ENCODE results near the gene PPP1R12B.
"Not testable (repeated sequence)": the region's sequence is repeated elsewhere in the genome, so short reads cannot be mapped to it uniquely, and the experiment has no call there.

Gene PPP1R12B

DNA sequence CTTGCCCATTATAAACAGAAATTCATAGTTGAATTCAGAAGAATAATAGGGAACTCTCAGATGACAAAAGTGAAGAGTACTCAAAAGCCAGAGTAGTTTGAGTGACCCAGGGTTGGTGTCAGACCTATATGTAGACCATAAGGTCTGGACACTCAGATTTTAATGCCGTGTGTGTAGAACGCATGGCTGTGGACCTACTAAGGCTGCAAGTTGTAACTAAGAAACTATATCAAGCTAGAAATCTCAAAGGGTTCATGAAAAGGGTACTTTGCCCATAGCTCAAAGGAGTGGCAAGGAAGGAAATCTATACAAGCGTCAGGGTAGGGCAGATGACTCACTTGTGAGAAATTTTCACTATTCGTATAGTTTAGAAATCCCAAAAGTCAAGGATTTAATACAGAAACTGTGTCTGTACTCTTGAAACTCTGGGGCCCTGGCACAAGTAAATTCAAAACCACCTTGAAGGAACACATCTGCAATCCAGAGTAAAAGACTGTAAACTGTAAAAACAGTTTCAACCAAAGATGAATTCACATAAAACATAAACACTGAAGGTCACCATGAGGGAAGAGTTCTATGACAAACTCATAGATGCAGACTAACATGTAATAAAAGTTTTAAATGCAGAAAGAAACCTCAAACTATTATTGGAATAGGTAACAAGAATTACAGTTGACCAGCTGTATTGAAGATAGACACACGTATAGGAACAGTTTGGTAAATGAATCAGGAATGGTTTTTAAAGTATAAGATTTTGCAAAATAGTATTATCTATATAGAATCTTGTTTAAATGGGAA is 108.1 kb downstream of the PPP1R12B start:
- DNase-seq: not testable (repeated sequence)

DNA sequence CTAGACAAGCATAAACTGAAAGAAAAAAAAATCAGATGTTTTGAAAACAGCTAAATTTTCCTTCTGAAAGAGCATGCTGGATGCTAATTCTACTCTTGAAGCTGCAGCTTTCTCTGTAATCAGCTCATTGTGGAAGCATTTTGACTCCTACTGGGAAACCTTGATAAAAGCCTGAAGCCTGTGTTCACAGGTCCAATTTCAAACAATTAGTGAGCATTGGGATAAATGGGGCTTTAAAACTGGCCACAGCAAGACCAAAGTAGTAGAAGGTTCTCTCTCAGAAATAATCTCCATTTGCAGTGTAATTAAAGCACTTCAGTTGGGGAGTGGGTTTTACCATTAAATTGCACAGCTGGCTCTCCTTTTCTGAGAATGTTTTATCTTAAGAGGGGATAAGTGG is 110.2 kb downstream of the PPP1R12B start:
- DNase-seq: not testable (repeated sequence)

DNA sequence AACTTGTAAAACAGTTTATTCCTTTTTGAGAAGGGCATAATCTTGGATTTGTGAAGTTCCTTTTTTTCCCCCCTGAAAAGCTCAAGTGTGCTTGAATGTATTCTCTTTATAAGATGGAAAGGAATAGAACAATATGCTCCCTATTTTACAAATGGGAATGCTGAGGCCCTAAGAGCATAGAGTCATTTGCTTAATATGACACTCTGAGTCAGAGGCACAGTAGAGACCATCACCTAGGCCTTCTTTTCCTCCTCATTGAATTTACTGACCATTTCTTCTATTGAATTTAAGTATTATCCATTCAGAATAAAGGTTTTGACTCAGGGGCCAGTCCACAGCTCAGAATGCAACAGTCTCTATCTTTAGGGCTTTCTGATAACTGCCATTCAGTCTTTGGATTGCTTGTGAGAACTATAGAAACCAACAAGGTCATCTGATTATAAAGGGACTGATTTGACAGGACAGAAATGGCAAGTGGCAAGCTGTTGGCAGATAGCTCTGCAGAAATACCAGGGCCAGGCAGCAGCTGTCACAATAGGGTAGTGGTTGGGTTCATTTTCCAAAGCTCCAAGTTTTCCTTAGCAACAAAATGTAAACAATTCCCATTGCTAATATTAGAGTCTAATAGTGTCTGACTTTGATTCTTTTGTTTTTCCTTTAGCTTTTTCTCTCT is 111.1 kb downstream of the PPP1R12B start:
- not testable (repeated sequence) for DNase-seq

DNA sequence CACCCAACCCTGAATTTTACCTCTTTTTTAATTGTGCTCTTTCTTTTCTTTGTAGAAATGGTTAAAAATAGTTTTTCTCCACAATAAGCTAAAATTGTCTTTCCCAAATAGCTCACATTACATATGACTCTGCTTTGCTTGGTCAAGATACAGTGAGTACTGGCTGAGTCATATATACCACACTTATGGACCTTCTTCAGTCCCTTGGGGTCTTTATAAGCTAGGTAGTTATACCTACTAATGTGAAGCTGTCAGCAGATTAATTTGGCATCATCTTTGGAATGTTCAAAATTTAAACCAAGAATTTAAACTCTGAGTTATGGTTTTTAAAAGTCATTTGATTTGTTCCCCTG is 111.6 kb downstream of the PPP1R12B start:
- not testable (repeated sequence) for DNase-seq

DNA sequence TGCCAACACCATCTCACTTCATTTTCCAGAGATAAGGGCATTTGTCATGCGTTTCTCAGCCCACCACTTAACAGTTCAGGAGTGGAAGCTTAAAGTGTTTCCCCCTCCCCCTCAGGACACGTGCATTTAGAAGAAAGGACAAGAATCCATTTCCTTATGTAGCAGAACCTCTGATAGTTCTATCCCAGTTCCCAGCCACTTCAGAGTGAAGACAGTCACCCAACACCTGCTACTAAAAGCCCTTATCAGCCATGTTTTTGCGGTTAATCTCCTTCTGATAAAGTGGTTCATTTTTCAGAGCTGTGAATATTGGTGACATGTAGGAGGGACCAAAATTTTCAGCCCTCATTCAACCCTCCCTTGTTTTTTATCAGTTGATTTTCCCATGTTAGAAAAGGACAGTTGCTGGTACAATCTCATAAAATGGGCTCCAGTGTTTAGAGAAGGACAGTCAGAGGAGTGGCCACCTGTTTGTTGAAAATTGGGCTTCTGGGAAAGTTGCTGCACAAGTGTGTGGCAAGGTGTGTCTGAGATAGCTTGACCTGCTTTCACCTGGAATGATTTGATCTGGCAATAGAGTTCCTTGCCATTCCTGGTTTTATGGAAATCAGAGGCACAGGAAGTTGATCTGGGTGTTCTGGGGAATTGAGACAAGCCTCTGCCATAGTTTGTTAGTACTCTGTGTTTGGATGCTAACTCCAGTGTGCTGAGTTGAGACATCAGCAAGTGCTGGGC is 114.0 kb downstream of the PPP1R12B start:
- no peak for DNase-seq

DNA sequence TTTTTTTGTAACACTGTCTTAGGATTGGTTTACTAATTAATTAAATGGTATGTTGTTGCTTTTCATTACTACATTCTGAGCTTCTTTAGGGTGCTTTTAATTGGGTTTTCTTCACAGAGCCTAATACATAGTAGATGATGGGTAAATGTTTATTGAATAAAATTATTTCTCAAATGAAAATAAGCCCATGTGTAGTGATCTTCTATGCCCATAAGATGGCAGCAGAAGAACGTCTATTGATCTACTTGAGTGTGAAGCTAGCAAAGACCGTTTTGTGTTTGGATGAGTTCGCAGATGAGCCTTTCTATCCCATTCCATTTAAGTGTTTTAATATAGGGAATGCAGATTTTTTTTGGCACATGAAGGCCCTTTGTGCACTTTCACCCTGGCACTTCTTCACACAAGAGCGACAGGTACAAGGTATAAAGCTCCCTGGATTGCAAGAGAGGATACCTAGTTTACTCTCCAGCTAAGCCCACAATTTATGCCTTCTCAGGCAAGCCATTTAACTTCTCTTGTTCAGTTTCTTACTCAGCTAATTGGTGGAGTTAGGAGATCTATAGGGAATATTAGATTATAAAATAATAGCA is 115.7 kb downstream of the PPP1R12B start:
- DNase-seq: not testable (repeated sequence)

DNA sequence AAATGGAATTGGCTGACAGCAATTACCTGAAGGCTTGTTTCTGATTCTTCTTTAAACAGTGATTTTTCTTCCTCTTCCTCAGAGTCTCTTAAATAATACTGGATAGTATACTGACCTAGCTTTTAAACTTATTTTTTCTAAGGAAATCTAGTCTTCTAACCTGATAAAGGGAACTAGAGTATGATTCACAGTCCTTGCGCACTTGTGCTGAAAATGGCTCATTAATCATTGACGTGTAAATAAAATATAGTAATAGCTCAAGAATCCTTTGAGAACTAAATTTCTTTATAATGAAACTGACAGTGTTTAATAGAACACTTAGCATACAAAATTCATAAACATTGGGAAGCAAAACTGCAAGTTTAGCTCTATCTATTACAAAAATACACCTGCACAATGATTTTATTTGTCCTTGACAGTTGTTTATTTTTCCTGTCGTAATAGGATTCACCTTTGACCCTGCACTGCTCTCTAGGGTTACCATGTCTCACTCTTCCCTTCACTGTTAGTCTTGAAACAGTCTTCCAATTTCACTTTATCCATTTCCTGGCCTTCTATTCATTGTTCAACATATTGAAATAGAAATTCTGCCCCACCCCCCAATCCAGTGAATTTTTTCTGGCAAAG is 117.3 kb downstream of the PPP1R12B start:
- DNase-seq: not testable (repeated sequence)

DNA sequence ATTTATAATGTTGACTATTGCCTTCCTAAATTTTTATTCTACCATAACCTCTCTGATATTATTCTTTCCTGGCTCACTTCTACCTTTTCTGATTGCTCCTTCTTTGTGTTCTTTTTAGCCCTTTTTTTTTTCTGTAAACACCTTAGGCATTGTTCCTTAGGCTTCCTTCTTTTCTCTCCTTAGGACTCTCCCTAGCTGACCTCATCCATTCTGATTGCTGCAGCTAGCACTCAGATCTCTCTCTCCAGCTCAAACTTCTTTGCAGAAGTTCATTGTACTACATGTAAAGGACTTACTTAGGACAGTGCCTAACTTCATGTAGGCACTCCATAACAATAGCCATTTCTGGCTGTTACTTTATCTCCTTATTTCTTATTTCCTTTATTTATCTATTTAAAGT is 117.8 kb downstream of the PPP1R12B start:
- not testable (repeated sequence) for DNase-seq

DNA sequence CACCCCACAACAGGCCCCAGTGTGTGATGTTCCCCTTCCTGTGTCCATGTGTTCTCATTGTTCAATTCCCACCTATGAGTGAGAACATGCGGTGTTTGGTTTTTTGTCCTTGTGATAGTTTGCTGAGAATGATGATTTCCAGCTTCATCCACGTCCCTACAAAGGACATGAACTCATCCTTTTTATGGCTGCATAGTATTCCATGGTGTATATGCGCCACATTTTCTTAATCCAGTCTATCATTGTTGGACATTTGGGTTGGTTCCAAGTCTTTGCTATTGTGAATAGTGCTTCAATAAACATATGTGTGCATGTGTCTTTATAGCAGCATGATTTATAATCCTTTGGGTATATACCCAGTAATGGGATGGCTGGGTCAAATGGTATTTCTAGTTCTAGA is 118.9 kb downstream of the PPP1R12B start:
- not testable (repeated sequence) for DNase-seq

DNA sequence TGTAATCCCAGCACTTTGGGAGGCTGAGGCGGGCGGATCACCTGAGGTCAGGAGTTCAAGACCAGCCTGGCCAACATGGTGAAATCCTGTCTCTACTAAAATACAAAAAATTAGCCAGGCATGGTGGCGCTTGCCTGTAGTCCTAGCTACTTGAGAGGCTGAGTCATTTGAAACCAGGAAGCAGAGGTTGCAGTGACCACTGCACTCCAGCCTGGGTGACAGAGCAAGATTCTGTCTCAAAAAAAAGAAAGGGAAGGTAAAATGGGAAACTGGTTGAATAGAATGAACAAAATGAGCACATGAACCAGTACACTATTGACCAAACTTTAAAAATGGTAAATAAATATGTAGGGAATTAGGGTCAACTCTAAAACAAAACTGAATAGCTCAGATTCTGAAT is 120.2 kb downstream of the PPP1R12B start:
- not testable (repeated sequence) for DNase-seq

DNA sequence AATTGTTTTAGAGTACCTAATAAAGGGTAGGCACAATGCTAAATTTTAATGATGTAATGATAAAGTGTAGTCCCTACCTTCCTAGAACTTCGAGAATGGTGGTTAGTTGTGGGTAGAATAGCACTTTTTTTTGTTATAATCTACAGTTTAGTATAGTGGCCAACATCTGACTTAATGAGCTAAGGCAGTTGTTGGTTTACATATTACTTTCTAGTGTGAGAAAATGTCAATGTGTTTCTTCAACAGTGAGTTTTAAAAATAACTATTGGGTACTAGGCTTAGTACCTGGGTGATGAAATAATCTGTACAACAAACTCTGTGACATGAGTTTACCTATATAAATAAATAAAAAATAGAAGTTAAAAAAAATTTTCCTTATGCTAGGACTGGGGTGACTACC is 120.6 kb downstream of the PPP1R12B start:
- not testable (repeated sequence) for DNase-seq

DNA sequence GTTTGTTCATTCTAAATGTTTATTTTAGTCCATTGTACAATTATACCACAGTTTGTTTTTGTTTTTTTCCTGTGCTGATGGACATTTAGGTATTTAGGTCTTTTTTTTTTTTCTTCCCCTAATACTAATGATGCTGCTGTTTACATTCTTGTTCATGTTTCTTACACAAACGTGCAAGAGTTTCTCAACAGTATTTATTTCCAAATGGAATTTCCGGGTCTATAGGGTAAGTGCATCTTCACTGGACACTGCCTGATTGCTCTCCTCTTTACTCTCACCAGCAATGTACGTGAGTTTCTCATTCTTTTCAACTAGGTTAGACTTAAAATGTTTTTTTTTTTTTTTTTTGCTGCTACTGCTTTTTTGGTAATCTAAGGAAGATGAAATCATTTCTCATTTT is 122.7 kb downstream of the PPP1R12B start:
- no peak for DNase-seq

DNA sequence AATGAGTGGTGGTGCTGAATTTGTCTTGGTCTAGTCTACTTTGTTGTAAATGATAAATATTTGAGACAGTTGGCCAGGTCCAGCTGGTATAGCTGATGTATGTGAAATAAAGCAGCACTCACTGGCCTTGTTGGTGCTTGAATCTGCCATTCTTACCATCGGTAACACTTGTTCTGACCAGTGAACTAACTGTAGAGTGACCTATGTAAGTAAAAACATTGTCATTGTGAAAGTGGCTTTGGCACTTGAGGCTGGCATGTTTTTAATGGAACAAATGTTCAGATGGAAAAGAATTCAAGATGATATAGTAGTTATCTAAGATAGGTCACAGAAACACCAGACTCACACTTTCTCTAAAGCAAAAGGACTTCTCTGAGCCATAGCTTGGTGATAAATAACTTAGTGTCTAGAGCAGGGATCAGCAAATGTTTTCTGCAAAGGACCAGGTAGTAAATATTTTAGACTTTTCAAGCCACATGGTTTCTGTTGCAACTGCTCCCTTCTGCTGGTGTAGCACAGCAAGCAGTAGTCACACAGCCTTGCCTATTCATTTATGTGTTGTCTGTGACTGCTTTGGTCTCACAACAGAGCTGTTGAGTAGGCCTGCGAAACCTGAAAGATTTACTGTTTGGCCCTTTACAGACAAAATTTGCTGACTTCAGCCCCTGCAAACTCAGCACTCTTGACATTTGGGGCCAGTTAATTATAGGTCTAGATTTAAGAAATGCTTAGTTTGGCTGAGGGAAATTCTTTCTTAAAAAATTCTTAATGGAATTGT is 124.0 kb downstream of the PPP1R12B start:
- DNase-seq: not testable (repeated sequence)

DNA sequence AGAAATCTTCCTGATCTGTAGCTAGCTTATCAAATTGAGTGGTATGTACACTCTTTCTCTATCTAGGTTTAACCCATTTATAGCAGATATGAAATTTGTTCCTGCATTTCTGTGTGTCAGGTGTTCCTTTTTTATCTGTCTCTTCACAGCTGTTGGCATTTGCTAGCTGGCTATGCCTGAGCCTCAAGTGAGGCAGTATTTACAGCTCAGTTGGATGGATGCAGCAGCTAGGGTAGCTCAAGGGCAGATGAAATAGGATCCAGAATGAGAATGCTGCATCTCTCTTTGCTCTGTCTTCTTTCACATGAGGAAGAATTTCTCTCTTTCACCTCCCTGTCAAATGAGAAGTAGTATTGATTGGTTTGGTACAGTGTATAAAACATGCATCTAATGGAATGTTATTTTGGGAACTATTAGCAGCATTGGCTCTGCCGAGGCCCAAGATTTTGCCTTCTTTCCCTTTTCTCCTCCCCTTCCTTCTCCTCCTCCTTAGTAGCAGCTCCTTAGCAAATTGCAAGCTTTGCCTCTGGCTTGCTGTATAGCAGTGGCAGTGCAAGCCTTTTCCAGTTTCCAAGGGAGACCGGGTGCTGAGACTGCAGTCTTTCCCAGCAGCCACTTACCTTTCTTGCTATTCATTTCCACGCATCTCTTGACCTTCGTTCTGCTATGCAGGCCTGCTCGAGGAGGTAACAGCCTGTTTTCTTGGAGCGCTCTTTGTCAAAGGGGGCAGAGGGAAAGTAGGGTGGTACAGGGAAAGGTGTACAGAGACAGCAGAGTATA is 125.0 kb downstream of the PPP1R12B start:
- DNase-seq: not testable (repeated sequence)

DNA sequence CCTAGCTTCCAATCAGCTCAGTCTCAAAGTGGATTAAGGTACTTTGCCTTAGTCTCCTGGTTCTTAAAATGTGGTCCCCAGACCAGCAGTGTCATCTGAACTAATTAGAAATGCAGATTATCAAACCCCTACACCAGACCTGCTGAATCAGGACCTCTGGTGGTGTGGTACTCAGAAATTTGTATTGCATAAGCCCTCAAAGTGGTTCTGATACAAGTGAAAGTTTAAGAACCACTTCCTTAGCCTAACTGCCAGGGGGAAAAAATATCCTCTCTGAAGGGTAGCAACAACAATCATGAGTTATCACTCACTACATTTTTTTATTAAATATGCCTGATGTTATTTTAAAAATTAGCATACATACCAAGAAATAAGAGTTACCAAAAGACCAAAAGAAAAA is 131.2 kb downstream of the PPP1R12B start:
- not testable (repeated sequence) for DNase-seq

DNA sequence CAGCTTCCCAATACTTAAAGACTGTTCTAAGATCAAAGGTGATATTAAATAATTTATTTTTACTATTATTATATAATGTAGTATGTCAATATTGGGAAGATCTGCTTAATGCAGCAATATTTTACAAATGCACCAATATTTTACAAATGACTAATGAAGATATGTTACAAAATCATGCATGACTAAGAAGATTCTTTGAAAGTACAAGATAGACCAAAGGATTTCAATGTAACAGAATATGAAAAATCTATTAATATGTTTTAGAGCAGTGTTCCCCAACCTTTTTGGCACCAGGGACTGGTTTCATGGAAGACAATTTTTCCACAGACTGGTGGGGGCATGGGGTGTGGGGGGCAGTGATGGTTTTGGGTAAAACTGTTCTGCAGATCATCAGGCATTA is 132.1 kb downstream of the PPP1R12B start:
- DNase-seq: not testable (repeated sequence)

DNA sequence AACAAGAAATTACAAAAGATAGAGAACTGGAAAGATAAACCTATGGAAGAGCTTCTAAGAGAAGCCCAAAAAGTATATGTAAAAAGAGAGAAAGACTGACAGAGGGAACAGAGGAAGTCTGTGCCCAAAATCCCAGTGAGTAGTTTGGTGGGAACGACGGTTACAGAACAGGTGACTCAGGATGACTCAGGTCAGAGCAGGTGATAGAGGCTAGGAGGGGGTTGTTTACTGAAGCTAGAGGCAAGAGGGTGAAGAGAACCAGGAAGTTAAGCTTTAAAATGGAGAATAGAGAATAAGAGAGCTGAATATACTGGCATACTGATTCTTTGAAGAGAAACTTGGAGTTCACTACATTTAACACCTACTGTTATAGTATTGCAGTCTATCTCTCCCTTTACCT is 134.9 kb downstream of the PPP1R12B start:
- not testable (repeated sequence) for DNase-seq

DNA sequence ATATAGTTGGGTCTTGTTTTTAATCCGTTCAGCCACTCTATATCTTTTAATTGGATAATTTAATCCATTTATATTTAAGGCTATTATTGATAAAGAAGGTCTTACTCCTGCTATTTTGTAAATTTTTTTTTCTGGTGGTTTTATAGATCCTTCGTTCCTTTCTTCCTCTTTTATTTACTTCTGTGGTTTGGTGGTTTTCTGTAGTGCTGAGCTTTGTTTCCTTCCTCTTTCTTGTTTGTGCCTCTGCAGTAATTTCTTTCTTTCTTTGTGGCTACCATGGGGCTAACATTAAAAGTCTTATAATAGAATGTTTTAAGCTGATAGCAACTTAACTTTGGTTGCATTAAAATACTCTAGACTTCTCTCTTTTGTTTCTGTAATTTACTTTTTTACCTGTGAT is 135.5 kb downstream of the PPP1R12B start:
- not testable (repeated sequence) for DNase-seq

DNA sequence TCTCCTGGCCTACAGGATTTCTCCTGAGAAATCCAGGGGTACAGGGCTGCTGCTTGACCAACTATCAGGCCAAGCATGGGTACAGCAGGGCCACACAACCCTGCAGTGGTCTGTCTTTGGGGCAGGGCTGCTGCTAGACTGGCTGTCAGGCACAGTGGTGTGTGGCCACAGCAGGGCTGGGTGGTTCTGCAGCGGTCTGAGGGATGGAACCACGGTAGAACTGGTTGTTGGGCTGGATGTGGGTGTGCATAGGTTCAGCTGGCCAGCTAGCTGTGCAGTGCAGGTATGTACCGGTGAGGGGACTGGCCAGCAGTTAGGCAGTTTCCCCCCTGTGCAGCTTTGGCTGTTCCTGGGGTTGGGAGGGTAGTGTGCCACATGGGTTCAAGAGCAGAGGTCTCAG is 136.3 kb downstream of the PPP1R12B start:
- not testable (repeated sequence) for DNase-seq

DNA sequence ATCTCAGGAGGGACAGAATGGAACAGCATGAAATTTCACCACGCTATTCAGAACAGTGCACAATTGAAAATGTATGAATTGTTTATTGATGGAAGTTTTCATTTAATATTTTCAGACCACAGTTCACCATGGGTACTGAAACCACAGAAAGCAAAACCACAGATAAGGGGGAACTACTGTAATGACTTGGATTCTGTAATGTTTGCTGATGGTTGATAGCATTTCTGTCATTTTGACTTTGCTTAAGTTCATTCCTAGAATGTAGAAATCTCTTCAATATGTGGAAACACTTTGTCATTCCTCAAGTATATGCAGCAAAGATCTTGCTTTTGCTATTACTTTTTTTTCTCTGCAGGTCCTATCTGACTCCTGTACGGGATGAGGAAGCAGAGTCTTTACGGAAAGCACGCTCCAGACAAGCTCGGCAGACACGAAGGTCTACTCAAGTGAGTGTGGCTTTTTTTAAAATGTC is 139.7 kb downstream of the PPP1R12B start:
- DNase-seq: not testable (repeated sequence)

DNA sequence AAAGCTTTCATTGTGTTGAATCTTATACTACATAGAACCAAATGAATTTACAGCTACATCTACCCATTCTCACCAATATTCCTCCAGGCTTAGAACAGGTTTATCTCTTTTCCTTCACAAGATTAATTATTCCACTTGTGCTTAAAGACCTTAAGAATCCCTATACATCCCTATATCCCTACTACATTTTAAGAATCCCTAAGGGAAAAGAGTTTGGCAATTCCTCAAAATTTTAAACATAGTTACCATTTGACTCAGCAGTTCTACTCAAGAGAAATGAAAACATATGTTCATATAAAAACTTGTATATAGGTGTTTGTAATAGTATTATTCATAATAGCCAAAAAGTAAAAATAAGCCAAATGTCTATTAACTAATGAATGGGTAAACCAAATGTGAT is 140.6 kb downstream of the PPP1R12B start:
- not testable (repeated sequence) for DNase-seq
